T-helper 2 cell treated with Interferon-gamma antibody and Interleukin-4, amounts not matched to agents 5 μg/mL and 100 μg/mL, for 36 hours (primary cell): ENCODE results near the gene STRA6.

Experiments used
- DNase-seq: peaks from one replicate; pipeline ENCODE4 v3.0.0; 2021; ENCODE audit warnings: low spot score
- H3K27ac Mint-ChIP-seq: one replicate; pipeline ENCODE4 v1.8.0; 2021; ENCODE audit warnings: mild to moderate bottlenecking, mixed read lengths
- H3K27me3 Mint-ChIP-seq: one replicate; pipeline ENCODE4 v1.8.0; 2021; ENCODE audit warnings: low read depth, mixed read lengths
- H3K36me3 Mint-ChIP-seq: one replicate; pipeline ENCODE4 v1.8.0; 2021; ENCODE audit warnings: low read depth, mixed read lengths
- H3K4me1 Mint-ChIP-seq: one replicate; pipeline ENCODE4 v1.8.0; 2021; ENCODE audit warnings: low read depth, mixed read lengths
- H3K4me3 Mint-ChIP-seq: one replicate; pipeline ENCODE4 v1.8.0; 2022; ENCODE audit warnings: mild to moderate bottlenecking, moderate library complexity, mixed read lengths
- H3K9me3 Mint-ChIP-seq: one replicate; pipeline ENCODE4 v1.8.0; 2021; ENCODE audit warnings: mixed read lengths

The STRA6 gene, protein sequence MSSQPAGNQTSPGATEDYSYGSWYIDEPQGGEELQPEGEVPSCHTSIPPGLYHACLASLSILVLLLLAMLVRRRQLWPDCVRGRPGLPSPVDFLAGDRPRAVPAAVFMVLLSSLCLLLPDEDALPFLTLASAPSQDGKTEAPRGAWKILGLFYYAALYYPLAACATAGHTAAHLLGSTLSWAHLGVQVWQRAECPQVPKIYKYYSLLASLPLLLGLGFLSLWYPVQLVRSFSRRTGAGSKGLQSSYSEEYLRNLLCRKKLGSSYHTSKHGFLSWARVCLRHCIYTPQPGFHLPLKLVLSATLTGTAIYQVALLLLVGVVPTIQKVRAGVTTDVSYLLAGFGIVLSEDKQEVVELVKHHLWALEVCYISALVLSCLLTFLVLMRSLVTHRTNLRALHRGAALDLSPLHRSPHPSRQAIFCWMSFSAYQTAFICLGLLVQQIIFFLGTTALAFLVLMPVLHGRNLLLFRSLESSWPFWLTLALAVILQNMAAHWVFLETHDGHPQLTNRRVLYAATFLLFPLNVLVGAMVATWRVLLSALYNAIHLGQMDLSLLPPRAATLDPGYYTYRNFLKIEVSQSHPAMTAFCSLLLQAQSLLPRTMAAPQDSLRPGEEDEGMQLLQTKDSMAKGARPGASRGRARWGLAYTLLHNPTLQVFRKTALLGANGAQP

DNA sequence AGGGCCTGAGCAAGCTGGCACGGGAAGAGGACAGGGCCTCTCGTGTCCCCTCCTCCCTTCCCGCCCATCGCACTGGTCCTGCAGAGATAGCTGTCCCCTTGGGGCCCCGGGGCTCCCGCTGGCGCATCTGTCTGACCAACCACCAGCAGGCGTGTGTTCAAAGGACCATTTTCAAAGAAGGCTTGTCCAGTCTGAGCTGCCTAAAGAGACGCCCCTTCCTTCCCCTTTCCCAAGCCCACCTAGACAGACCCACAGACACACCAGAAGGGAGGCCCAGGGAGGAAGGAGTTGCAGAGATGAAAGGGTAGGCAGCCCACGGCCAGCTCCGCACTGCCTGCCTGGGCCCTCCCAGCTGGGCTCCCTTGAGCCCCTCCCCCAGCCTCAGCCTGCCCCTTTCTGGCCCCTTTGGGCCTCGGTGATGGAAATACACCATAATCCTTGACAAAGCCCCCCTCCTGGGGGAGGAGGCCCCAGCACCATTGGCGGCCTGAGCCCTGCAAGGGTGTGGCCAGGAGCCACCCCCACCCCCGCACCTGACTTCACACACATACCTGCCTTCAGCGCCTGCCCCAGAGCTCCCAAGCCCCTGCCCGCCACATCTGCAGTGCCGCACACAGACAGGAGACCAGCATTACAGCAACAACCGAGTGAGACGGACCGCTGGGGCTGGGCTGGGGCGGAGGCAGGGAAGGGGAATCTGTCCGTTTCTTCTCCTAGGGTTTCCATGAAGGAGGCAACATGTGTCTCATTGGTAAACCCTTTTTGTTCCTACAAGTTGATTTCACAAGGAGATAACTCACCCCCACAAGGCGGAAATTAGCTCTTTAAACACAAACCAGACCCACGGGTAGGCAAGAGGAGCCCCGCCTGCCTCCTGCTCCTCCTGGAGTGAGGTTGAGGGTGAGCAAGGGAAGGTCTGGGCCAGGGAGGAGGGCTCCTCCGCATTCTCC is at the start of gene STRA6:
TSS of gene STRA6 (minus strand) at position 336 of the 950 bp plus-strand sequence. CDS start 520 bp downstream, outside the sequence.
- H3K27ac Mint-ChIP-seq: no peak within 1 kb of the TSS

DNA sequence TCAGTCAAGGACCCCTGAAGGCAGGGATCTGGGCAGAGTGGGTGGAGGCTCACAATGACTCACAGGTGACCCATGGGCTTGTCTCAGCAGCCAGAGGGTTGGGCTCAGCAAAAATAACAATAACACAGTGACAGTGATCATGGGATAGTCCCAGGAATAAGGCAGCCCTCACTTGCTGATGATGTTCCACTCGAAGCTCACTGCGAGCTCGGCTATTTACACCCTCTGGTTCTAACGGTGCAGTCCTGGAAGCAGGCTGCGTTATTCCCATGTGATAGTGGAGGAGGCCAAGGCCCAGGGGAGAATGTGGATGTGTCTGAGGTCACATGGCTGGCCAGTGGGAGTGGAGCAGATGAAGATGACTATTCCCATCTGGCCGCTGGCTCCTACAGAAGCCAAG is 49.7 kb upstream of the STRA6 start:
- H3K9me3 Mint-ChIP-seq: no peaks in the 10 kb centered on the region
- DNase-seq: no peak
- no peaks in the 10 kb centered on the region for H3K4me1 Mint-ChIP-seq
- H3K36me3 Mint-ChIP-seq: no peaks in the 10 kb centered on the region
- H3K27me3 Mint-ChIP-seq: peaks cover 5% of the 10 kb centered on the region
- H3K27ac Mint-ChIP-seq: no peak overlapping the region
- no peak overlapping the region for H3K4me3 Mint-ChIP-seq

More for the DNA sequence above, at the start of gene STRA6:
- Mint-ChIP-seq H3K9me3 (no peaks in the 10 kb centered on the region), H3K27me3 (peaks cover 6% of the 10 kb centered on the region), H3K4me1 (no peaks in the 10 kb centered on the region), H3K4me3 (no peak within 1 kb of the TSS), H3K36me3 (no peaks in the 10 kb centered on the region)
- no peak for DNase-seq

DNA sequence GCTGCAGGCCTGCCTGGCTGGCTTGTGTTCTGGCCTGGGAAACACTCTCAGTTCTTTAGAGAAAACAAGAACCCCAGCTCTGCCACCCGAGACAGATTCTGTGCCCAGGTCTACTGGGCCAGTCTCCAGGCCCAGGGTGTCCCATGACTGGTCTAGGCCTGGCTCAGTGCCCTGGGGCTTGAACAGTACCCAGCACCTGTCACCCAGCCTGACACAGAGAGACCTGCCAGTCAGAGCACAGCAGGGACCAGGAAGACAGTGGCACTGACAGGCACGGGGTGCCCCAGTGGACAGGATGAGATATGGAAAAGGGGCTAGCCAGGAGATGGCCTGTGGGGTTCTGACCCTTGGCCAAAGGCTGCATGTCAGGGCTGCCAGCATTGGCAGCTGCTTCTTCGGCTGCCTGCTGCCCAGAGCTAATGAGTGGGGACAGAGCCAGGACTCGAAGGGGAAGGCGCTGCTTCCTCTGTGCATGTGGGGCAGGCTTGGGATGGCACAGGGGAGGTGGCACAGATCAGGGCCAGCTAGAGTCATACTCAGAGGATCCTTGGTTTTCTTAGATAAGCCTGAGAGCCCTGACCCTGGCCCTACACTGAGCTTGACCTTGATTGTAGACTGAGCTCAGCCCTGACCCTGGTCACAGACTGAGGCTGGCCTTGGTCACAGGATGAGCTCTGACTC is 48.7 kb upstream of the STRA6 start:
- Mint-ChIP-seq H3K9me3 (no peaks in the 10 kb centered on the region), H3K27ac (no peak overlapping the region), H3K4me3 (no peak overlapping the region), H3K36me3 (no peaks in the 10 kb centered on the region), H3K4me1 (no peaks in the 10 kb centered on the region), H3K27me3 (peaks cover 7% of the 10 kb centered on the region)
- DNase-seq: no peak

DNA sequence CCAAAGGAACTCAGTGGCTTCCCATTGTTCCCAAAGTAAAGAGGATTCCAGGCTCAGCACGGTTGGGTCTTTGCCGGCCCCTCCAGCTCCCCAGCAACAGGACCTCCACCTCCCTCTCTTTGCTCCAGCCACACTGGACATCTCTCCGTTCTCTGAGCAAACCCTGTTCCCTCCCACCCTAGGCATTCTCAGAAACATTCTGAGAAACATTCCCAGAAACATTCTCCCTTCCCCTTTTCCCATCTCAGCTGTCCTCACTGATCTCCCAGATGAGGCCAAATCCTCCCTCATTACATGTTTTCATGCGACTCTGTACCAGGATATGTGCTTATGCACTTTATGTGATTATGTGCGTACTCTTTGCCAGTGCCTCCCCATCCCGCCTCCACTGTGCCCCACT is 47.7 kb upstream of the STRA6 start:
- peaks cover 14% of the 10 kb centered on the region for H3K27me3 Mint-ChIP-seq

DNA sequence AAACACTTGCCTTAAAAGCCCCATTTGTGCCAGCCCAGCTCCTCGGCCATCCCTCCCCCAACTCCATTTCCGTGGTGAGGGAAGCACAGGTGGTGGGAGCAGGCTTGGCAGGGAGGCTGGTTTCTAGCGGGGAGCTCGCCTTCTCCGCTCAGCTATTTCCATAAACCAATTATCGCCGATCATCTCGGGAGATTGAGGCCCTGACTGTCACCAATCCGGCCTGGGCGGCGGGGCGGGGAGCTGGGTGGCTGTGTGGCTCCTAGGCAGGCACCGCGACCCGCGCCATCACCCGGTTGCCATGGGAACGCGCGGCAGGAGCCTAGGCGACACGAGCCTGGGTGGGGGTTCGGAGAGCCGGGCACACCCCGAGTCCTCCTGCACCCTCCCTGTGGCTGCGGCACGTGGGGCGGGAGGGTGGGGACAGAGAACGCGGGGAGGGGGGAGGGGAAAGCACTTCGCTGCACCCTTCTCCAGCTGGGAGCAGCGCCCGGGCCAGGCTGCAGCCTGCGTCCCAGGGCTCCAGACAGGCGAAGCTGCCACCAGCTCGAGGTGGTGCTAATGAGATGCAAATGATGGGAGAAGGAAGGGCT is 42.9 kb upstream of the STRA6 start:
- H3K27me3 Mint-ChIP-seq: peaks cover 25% of the 10 kb centered on the region
- no peaks in the 10 kb centered on the region for H3K36me3 Mint-ChIP-seq
- H3K27ac Mint-ChIP-seq: no peak overlapping the region
- H3K4me3 Mint-ChIP-seq: no peak overlapping the region
- H3K9me3 Mint-ChIP-seq: no peaks in the 10 kb centered on the region
- H3K4me1 Mint-ChIP-seq: no peaks in the 10 kb centered on the region
- peak; percentile 7 for DNase-seq

More for the DNA sequence above, 47.7 kb upstream of the STRA6 start:
- no peaks in the 10 kb centered on the region for H3K36me3 Mint-ChIP-seq
- DNase-seq: no peak
- H3K27ac Mint-ChIP-seq: no peak overlapping the region
- no peaks in the 10 kb centered on the region for H3K4me1 Mint-ChIP-seq
- H3K9me3 Mint-ChIP-seq: no peaks in the 10 kb centered on the region
- no peak overlapping the region for H3K4me3 Mint-ChIP-seq

DNA sequence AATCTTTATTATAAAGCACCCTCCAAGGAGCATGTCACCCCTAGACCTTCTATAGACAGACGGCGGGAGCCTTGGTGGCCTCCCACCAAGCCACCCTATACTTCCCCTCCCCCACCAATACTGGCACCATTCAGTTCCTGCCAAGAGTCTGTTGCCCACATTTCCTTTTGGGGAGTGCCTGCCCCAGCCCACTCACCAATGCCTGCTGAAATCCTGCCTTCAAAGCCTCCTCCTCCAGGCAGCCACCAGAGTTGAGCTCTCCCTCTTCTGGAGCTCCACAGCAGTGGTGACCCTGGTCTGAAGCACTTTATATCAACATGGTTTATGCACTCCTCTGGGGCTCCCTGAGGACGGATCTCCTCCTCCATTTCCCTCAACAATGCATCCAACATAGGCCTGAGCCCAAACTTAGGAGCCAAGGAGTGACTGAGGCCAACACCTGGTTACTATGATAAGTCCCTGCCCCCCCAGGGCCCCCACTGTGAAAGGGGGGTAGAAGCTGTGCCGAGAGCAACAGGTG is 42.3 kb upstream of the STRA6 start:
- H3K4me3 Mint-ChIP-seq: no peak overlapping the region
- no peaks in the 10 kb centered on the region for H3K9me3 Mint-ChIP-seq
- H3K27me3 Mint-ChIP-seq: peaks cover 25% of the 10 kb centered on the region
- no peak for DNase-seq
- no peaks in the 10 kb centered on the region for H3K36me3 Mint-ChIP-seq
- no peak overlapping the region for H3K27ac Mint-ChIP-seq
- H3K4me1 Mint-ChIP-seq: no peaks in the 10 kb centered on the region

DNA sequence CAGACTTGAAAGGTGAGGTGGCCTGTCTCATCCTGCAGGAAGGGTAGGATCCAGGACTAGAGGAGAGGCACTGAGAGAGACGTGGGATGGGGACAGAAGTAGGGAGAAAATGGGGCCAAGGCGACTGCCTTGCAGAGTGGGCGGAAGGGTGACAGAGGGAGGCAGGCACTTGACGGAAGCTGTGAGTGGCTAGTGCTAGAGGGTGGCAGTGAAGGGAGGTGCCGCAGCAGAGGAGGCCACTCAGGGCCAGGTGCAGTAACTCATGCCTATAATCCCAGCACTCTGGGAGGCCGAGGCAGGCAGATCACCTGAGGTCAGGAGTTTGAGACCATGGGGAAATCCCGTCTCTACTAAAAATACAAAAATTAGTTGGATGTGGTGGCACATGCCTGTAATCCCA is 40.8 kb upstream of the STRA6 start:
- no peak for DNase-seq
- Mint-ChIP-seq H3K4me3 (no peak overlapping the region), H3K4me1 (no peaks in the 10 kb centered on the region), H3K27me3 (peaks cover 23% of the 10 kb centered on the region), H3K9me3 (no peaks in the 10 kb centered on the region), H3K36me3 (no peaks in the 10 kb centered on the region), H3K27ac (no peak overlapping the region)

DNA sequence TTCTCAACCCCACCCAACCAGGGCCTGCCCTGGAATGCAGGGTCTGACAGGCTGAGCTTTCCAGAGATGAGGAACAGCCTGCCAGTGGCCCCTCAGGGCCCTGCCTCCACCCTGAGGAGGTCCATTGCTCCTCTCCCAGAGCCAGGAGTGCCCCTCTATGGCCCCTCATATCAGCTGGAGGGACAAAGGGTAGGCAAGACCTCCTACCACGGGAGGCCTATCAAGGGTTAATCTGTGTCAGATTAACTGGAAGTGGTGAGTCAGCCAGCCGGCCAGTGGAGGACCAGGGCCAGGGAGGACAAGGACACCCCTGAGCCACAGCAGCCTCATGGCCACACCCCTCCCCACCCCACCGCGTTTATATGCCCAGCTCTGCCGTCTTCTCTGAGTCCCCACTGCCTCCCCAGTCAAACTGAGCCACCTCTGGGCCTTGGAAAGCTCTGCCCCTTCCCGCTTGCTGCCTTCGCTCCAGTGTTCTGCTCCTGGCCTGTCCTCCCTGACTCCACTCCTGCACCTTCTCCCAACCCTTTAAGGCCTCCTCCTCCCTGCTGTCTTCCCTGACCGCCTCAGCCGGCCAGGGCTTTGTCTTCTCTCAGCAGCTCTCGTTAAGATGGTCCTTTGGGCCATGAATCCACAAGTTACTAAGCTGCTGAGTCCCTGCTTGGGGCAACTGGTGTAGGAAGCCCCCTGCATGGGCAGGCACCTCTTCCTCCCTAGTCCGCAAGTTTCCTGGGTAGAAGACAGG is 40.0 kb upstream of the STRA6 start:
- H3K27ac Mint-ChIP-seq: no peak overlapping the region
- no peak overlapping the region for H3K4me3 Mint-ChIP-seq
- H3K4me1 Mint-ChIP-seq: no peaks in the 10 kb centered on the region
- peaks cover 23% of the 10 kb centered on the region for H3K27me3 Mint-ChIP-seq
- no peaks in the 10 kb centered on the region for H3K9me3 Mint-ChIP-seq
- DNase-seq: no peak
- no peaks in the 10 kb centered on the region for H3K36me3 Mint-ChIP-seq

DNA sequence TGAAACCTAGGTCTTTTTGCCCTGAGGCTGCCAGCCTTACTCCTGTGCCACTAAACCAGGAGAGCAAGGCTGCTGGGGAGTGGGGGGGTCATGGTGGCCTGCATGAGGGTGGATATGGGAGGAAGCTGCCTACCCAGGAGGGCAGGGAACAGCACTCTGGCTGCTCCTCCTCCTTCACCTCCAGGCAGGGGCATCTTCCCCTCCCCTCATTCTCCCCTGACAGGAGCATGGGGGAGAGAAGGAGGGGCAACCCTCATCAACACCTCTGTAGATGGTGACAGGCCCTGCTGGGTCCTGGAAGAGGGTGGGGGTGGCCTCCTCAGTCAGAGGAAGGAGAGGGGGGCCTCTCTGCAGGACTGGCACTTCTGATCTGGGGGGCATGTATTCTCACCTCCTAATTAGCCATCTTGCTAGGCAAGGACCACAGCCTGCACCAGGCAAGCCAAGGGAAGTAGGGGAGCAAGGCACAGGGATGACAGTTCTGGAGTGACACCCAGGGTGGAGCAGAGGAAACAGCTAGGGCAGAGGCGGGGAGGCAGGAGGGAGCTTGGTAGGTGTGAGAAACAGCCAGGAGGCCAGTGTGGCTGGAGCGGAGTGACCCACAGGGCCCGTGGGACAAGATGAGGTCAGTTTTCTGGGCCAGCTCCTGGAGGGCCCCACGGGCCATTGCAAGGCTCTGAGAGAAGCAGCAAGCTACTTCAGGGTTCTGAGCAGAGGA is 38.5 kb upstream of the STRA6 start:
- Mint-ChIP-seq H3K4me1 (no peaks in the 10 kb centered on the region), H3K4me3 (no peak overlapping the region), H3K36me3 (no peaks in the 10 kb centered on the region), H3K27me3 (peaks cover 20% of the 10 kb centered on the region), H3K27ac (no peak overlapping the region), H3K9me3 (no peaks in the 10 kb centered on the region)
- DNase-seq: no peak

DNA sequence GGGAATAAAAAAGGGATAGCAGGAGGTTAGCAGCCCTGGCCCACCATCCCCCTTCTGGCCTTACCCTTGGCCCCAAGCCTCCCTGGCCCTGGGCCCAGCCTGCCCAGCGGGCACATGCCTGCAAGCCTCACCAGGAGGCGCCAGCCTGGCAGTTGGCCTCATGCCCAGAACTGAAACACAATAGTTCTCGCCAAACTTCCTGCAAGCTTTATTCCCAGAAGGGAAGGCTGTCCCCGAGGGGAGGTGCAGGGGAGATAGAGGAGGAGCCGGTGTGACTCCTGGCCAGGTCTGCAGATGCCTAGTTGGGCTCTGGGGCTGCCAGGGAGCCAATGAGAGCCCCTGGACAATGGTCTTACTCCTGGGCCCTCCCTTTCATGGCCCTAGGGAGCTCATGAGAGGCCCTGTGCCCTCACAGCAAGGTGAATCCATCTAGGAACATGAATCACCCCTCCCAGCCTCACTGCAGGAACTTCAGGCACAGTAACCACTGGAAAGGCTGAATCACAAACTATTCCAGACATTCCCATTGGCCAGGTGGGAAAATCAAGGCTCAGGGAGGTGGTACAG is 37.5 kb upstream of the STRA6 start:
- peaks cover 13% of the 10 kb centered on the region for H3K27me3 Mint-ChIP-seq
- H3K27ac Mint-ChIP-seq: no peak overlapping the region
- no peaks in the 10 kb centered on the region for H3K36me3 Mint-ChIP-seq
- DNase-seq: no peak
- no peaks in the 10 kb centered on the region for H3K9me3 Mint-ChIP-seq
- no peaks in the 10 kb centered on the region for H3K4me1 Mint-ChIP-seq
- H3K4me3 Mint-ChIP-seq: no peak overlapping the region

DNA sequence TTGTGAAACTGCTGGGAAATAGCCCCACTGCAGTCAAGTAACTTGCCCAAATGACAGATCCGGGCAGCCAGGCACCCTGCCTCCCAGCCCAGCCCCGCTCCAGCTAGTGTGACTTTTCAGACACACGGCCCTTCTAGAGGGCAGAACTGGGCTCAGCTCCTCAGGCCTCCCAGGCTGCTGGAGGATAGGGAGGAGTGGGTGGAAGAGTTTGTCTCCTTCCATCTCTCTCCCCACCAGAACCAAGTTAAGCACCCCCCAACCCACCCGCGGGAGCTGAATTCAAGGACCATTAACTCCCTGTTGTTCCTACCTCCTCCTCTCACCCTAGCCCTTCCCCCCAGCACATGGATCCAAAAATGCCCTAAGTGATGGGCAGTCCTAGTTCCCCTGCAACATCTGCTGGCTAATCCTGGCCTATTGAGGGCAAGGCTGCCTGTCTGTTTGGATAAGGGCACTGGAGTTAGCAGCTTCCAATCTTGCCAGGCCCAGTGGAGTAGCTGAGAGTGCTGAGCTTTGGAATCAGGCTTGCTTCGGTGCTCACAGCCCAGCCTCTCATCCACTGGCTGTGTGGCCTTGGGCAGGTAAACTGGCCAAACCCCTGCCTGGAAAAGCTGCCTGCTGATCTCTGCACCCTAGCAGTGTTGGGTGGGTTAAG is 36.6 kb upstream of the STRA6 start:
- no peaks in the 10 kb centered on the region for H3K36me3 Mint-ChIP-seq
- H3K27ac Mint-ChIP-seq: no peak overlapping the region
- H3K4me1 Mint-ChIP-seq: no peaks in the 10 kb centered on the region
- peaks cover 7% of the 10 kb centered on the region for H3K27me3 Mint-ChIP-seq
- H3K9me3 Mint-ChIP-seq: no peaks in the 10 kb centered on the region
- DNase-seq: no peak
- H3K4me3 Mint-ChIP-seq: no peak overlapping the region
